HG03135 (cell line): ENCODE data around the gene ID3.

ENCODE experiments used
- ATAC-seq: cut with Tn5 transposase; IDR thresholded peaks from one replicate; pipeline ENCODE4 v1.9.1; 2021; ENCODE audit warnings: mild to moderate bottlenecking, moderate library complexity; ENCODE audit not compliant: unreplicated experiment

ID3 gene

GRCh38 chr1:23566304-23566703, 7.0 kb upstream of the ID3 start:
- no peak for ATAC-seq

- no peak for ATAC-seq
Measured at GRCh38 chr1:23565776-23566175, 6.5 kb upstream of the ID3 start.

GRCh38 chr1:23564529-23565122, 5.3 kb upstream of the ID3 start:
- no peak for ATAC-seq

- no peak for ATAC-seq
Measured at GRCh38 chr1:23563755-23564374, 4.6 kb upstream of the ID3 start.

GRCh38 chr1:23563003-23563402, 3.7 kb upstream of the ID3 start:
- no peak for ATAC-seq

GRCh38 chr1:23562137-23562876, 3.0 kb upstream of the ID3 start:
- no peak for ATAC-seq

GRCh38 chr1:23561813-23562100, 2.5 kb upstream of the ID3 start:
- ATAC-seq, result no peak

GRCh38 chr1:23561076-23561812, 1.9 kb upstream of the ID3 start:
- ATAC-seq, result no peak

- no peak for ATAC-seq
Measured at GRCh38 chr1:23559985-23560741, 862 bp upstream of the ID3 start.

- no peak for ATAC-seq
Measured at GRCh38 chr1:23558872-23559135, 497 bp downstream of the ID3 start.

- ATAC-seq, result no peak
Measured at GRCh38 chr1:23558140-23558871, 995 bp downstream of the ID3 start.

- ATAC-seq, result no peak
Measured at GRCh38 chr1:23557471-23558124, 1.7 kb downstream of the ID3 start.

- ATAC-seq, result no peak
Measured at GRCh38 chr1:23556635-23557470, 2.4 kb downstream of the ID3 start.

GRCh38 chr1:23555986-23556634, 3.2 kb downstream of the ID3 start:
- no peak for ATAC-seq

- no peak for ATAC-seq
Measured at GRCh38 chr1:23555270-23555985, 3.9 kb downstream of the ID3 start.

GRCh38 chr1:23554481-23555269, 4.6 kb downstream of the ID3 start:
- peak; percentile 46 for ATAC-seq

GRCh38 chr1:23554127-23554480, 5.2 kb downstream of the ID3 start:
- ATAC-seq, result no peak
